Heart left ventricle (tissue), 13 donors: ENCODE data around the gene HSPA14.

Source experiments
- POLR2A ChIP-seq, 2 donors: fragments of 450-650 bp; IDR thresholded peaks; one replicate each; pipeline ENCODE4 v1.6.1; 2017; ENCODE audit warnings: antibody characterized with exemption in 2 of 2, mild to moderate bottlenecking in 2 of 2, moderate library complexity in 2 of 2
- TF ChIP-seq, protein P1 (sequence below), 12 donors: fragments of 200-600 bp; sonication (generic) in 4 of 12; IDR thresholded peaks; one replicate each; pipeline versions ENCODE4 v1.5.0 to v1.8.0; 2018 to 2022; ENCODE audit warnings: antibody characterized with exemption in 12 of 12, mild to moderate bottlenecking in 5 of 12
- donor health status: ischemic (EF 13 %, LVEDD 7.1; RV severe dilation, severe dysfunction).
- donor health status: DM: no; HTN: yes; CAD: no.
- donor health status: DM: no; HTN: no; CAD: no.
- donor health status: ischemic (EF 25% LVEDD 6.9; RV normal size, moderate dysfunction).
- donor health status: ischemic (EF 25% LVEDD 5.7; RV mildly dilated, moderate dysfunction).
- donor health status: ischemic (EF 35%, LVEDD 5.7; RV mildly dilated, moderate dysfunction).
- donor health status: nonischemic (EF 11% LVEDD 7.7; RV severe dilation, severe dysfunction).
- donor health status: DM: yes; HTN: yes; CAD: no.
- donor health status: PGD.
- donor health status: ischemic (EF 29% LVEDD 5.4; RV normal size, mild dysfunction).
- donor health status: nonischemic (EF 23%, LVEDD 6.1; RV moderate dilation, normal function).

DNA sequence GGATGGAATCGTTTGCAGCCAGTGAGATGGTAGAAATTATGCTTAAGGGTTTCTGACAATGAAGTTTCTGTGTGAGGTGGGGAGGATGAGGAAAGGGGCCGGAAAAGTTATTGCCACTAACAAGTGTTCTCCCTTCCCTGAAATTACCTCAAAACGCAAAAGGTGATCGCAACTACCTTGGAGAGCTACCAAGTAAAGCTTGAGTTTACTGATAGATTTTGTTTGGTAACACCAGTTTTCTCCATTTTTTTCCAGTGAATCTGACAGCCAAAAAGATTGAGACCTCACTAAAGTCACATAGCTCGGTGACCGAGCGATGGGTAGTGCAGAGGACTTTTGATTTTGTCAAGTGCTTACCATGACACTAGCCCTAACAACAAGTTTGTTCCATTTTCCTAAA lies 42.1 kb downstream of the HSPA14 start:
- TF ChIP-seq POLR2A (IDR thresholded peaks at IDR 0.05) = no peak
- TF ChIP-seq, protein P1, sequence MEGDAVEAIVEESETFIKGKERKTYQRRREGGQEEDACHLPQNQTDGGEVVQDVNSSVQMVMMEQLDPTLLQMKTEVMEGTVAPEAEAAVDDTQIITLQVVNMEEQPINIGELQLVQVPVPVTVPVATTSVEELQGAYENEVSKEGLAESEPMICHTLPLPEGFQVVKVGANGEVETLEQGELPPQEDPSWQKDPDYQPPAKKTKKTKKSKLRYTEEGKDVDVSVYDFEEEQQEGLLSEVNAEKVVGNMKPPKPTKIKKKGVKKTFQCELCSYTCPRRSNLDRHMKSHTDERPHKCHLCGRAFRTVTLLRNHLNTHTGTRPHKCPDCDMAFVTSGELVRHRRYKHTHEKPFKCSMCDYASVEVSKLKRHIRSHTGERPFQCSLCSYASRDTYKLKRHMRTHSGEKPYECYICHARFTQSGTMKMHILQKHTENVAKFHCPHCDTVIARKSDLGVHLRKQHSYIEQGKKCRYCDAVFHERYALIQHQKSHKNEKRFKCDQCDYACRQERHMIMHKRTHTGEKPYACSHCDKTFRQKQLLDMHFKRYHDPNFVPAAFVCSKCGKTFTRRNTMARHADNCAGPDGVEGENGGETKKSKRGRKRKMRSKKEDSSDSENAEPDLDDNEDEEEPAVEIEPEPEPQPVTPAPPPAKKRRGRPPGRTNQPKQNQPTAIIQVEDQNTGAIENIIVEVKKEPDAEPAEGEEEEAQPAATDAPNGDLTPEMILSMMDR (IDR thresholded peaks at IDR 0.05) = no peak
